22Rv1 (cell line): Measurements from ENCODE around the gene PODNL1.

Experiments used
- CTCF ChIP-seq: fragments of 450-650 bp; IDR thresholded peaks from 2 replicates; pipeline ENCODE4 v1.5.1; 2017; ENCODE audit warnings: mild to moderate bottlenecking
- ZFX ChIP-seq: fragments of 450-650 bp; IDR thresholded peaks from 2 replicates; pipeline ENCODE4 v1.6.1; 2017; ENCODE audit warnings: antibody characterized with exemption, borderline replicate concordance

GRCh38 chr19:13929956-13930355 lies 8.3 kb downstream of the PODNL1 start:
- TF ChIP-seq CTCF, result no peak
- TF ChIP-seq ZFX, result no peak
